GM21619 (cell line): Measurements from ENCODE around the gene UNC5A.

ENCODE experiments used
- ATAC-seq: cut with Tn5 transposase; IDR thresholded peaks from one replicate; pipeline ENCODE4 v1.9.1; 2021; ENCODE audit not compliant: unreplicated experiment

Gene UNC5A

GRCh38 chr5:176916337-176916736 lies 106.0 kb downstream of the UNC5A start:
- no peak for ATAC-seq

- ATAC-seq, result no peak
These were observed 108.3 kb downstream of the UNC5A start for GRCh38 chr5:176918613-176919012.

GRCh38 chr5:176921714-176922113 lies 111.4 kb downstream of the UNC5A start:
- no peak for ATAC-seq

- no peak for ATAC-seq
These were observed 112.5 kb downstream of the UNC5A start for GRCh38 chr5:176922817-176923216.

- ATAC-seq, result no peak
These were observed 117.2 kb downstream of the UNC5A start for GRCh38 chr5:176927562-176927961.

- ATAC-seq, result no peak
These were observed 119.3 kb downstream of the UNC5A start for GRCh38 chr5:176929654-176930053.
